ENCODE results near the gene FNTB. TPM values are rescaled to one million over a fixed set of nuclear protein-coding genes. Genes with fewer than 3 reads are reported as not detected.

Gene FNTB
- total RNA-seq, 1 donor from 2014 or later: 22.4 TPM

DNA sequence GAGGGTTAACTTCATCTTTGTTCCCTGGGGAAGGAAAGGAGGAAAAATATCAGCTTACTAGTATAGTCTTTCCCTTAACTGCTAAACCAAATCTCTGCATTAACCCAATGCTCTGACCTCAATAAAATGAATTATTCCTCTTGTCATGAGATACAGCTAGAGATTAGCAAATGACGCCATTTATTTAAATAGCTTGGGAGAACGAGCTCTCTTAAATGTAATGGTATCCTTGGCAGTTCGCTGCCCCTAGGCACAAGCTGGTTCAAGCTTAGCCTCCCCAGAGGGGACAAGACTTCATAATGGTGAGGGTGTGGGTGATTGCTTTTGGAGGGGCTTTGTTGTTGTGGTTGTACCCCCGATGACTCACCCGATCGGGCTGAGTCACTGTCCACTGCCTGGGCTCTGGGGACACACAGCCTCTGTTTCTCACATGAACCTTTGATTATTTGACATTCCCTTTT, 19.6 kb downstream of the FNTB start:
- Mint-ChIP-seq H3K27me3 (no peaks in the 10 kb centered on the region), H3K9me3 (ENCODE audit: low read depth) (no peaks in the 10 kb centered on the region), H3K4me3 (ENCODE audit: low read depth) (no peak overlapping the region), H3K36me3 (ENCODE audit: insufficient read depth) (no peaks in the 10 kb centered on the region), H3K4me1 (ENCODE audit: low read depth) (peaks cover 2% of the 10 kb centered on the region), H3K27ac (peak overlapping the region; percentile 38)
- no peak for DNase-seq (ENCODE audit: low spot score, unreplicated experiment)
- TF ChIP-seq, protein P1, sequence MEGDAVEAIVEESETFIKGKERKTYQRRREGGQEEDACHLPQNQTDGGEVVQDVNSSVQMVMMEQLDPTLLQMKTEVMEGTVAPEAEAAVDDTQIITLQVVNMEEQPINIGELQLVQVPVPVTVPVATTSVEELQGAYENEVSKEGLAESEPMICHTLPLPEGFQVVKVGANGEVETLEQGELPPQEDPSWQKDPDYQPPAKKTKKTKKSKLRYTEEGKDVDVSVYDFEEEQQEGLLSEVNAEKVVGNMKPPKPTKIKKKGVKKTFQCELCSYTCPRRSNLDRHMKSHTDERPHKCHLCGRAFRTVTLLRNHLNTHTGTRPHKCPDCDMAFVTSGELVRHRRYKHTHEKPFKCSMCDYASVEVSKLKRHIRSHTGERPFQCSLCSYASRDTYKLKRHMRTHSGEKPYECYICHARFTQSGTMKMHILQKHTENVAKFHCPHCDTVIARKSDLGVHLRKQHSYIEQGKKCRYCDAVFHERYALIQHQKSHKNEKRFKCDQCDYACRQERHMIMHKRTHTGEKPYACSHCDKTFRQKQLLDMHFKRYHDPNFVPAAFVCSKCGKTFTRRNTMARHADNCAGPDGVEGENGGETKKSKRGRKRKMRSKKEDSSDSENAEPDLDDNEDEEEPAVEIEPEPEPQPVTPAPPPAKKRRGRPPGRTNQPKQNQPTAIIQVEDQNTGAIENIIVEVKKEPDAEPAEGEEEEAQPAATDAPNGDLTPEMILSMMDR (IDR thresholded peaks at IDR 0.05; ENCODE audit: unreplicated experiment): no peak

DNA sequence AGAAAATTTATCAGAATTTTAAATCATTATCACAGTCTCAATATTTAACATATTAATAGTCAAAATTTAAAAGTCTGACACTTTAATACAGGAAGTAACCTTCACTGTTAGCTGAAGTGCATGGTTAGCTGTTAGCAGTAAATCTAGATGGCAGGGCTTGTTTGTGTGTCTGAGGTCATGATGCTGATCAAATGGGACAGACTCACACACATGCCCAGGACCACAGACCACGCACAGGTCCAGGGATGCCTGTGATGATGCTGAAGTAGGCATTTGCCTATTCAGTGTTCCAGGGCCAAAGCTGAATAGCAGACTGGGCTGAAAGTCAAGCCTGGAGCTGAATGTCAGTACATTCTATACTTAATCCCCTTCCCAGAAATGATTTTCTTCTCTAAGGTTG, 20.5 kb downstream of the FNTB start:
- H3K4me3 Mint-ChIP-seq (ENCODE audit: low read depth): no peak overlapping the region
- no peaks in the 10 kb centered on the region for H3K36me3 Mint-ChIP-seq (ENCODE audit: insufficient read depth)
- no peak for DNase-seq (ENCODE audit: low spot score, unreplicated experiment)
- peaks cover 2% of the 10 kb centered on the region for H3K4me1 Mint-ChIP-seq (ENCODE audit: low read depth)
- H3K27me3 Mint-ChIP-seq: no peaks in the 10 kb centered on the region
- TF ChIP-seq, protein P1 (IDR thresholded peaks at IDR 0.05; ENCODE audit: unreplicated experiment): no peak
- H3K9me3 Mint-ChIP-seq (ENCODE audit: low read depth): no peaks in the 10 kb centered on the region
- no peak overlapping the region for H3K27ac Mint-ChIP-seq

DNA sequence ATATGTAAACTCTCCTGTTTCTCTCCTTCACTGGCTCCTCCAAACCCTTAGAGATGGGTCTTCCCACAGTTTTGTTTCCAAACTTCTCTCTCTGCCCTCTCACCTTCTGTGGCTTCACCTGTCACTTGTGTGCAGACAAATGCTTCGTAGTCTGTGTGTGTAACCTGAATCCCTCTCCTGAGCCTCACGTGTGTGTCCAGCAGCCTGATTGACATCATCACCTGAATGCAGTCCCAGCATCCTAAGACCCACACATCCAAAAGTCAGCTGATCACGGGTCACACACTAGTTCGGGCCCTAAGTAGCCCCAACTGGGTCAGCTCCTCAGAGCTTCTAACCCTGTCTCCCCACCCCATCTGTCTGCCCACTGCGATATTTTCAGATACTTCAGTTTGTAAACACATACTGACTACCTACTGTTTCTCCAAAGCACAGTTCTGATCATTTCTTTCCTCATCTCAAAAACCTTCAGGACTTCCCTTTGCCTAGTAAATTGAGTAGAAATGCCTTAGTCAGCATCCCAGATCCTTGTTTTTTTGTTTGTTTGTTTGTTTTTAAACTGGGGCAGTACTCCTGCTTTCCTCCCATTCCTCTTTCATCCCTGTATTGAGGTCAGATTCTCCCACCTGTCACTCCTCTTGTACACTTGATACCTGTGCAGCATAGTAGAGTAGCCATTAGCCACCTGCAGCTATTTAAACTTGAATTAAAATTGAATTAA, 23.7 kb downstream of the FNTB start:
- H3K36me3 Mint-ChIP-seq (ENCODE audit: insufficient read depth): no peaks in the 10 kb centered on the region
- no peaks in the 10 kb centered on the region for H3K27me3 Mint-ChIP-seq
- H3K4me3 Mint-ChIP-seq (ENCODE audit: low read depth): no peak overlapping the region
- TF ChIP-seq, protein P1 (IDR thresholded peaks at IDR 0.05; ENCODE audit: unreplicated experiment): no peak
- no peak for DNase-seq (ENCODE audit: low spot score, unreplicated experiment)
- H3K27ac Mint-ChIP-seq: no peak overlapping the region
- H3K9me3 Mint-ChIP-seq (ENCODE audit: low read depth): no peaks in the 10 kb centered on the region
- no peaks in the 10 kb centered on the region for H3K4me1 Mint-ChIP-seq (ENCODE audit: low read depth)

DNA sequence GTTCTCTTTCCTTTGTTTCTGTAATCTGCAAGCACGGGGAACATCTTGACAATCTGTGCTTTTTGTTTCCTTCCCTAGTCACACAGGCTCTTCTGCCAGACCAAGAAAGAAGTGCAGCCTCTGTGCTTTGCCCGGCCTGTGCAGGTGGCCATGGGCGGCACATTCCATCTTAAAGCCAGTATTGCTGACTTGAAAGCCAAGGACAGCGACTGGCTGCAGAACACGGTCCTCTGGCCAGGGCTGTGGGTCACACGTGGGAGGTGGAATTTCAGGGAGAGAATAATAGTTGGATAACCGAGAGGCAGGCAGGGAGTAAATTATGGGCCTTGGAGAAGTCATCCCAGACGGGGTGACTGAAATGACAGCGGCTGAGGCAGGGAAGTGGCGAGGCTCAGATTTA, 24.8 kb downstream of the FNTB start:
- Mint-ChIP-seq H3K27me3 (no peaks in the 10 kb centered on the region), H3K9me3 (ENCODE audit: low read depth) (no peaks in the 10 kb centered on the region), H3K4me3 (ENCODE audit: low read depth) (no peak overlapping the region), H3K36me3 (ENCODE audit: insufficient read depth) (peaks cover 2% of the 10 kb centered on the region), H3K27ac (peak overlapping the region; percentile 0), H3K4me1 (ENCODE audit: low read depth) (no peaks in the 10 kb centered on the region)
- no peak for DNase-seq (ENCODE audit: low spot score, unreplicated experiment)
- TF ChIP-seq, protein P1 (IDR thresholded peaks at IDR 0.05; ENCODE audit: unreplicated experiment): no peak

DNA sequence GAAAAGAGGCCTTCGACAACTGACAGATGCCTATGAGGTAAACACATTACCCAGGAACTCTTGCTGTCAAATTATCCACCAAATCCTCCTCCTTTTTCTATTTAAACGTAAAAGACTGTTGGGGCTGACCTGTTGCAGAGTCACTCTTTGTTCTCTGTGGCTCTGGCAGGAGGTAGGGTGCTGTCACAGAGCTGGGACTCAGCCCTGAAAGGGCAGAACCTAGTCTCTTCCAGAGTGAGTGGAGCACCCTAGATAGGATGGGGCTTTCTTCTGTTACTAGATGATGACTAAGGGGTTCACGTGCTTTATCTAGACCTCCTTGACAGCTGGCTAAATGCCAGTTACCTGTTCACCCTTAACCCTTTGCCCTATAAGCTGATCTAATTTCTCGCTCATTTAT, 25.7 kb downstream of the FNTB start:
- no peaks in the 10 kb centered on the region for H3K27me3 Mint-ChIP-seq
- peaks cover 5% of the 10 kb centered on the region for H3K36me3 Mint-ChIP-seq (ENCODE audit: insufficient read depth)
- no peaks in the 10 kb centered on the region for H3K9me3 Mint-ChIP-seq (ENCODE audit: low read depth)
- H3K27ac Mint-ChIP-seq: no peak overlapping the region
- no peak overlapping the region for H3K4me3 Mint-ChIP-seq (ENCODE audit: low read depth)
- DNase-seq (ENCODE audit: low spot score, unreplicated experiment): no peak
- H3K4me1 Mint-ChIP-seq (ENCODE audit: low read depth): no peaks in the 10 kb centered on the region
- TF ChIP-seq, protein P1 (IDR thresholded peaks at IDR 0.05; ENCODE audit: unreplicated experiment): no peak
